ENCODE results near the gene ZNF536. TPM values are rescaled to one million over a fixed set of nuclear protein-coding genes. Genes with fewer than 3 reads are reported as not detected.

The ZNF536 gene
- total RNA-seq, 1 donor from 2014 or later, result 0.43 TPM

- Histone ChIP-seq H3K9me3 (ENCODE audit: insufficient read depth, low read depth, low read length) (no peaks in the 10 kb centered on the region), H3K27me3 (ENCODE audit: insufficient read depth, low read length) (no peaks in the 10 kb centered on the region), H3K4me2 (ENCODE audit: low read length) (no peak overlapping the region), H3K79me2 (ENCODE audit: insufficient read depth, low read length) (no peaks in the 10 kb centered on the region), H3K4me1 (ENCODE audit: insufficient read depth, low read length) (no peaks in the 10 kb centered on the region), H4K20me1 (ENCODE audit: insufficient read depth, low read length) (no peaks in the 10 kb centered on the region), H3K36me3 (ENCODE audit: insufficient read depth, low read length) (no peaks in the 10 kb centered on the region), H3K27ac (ENCODE audit: low read depth, low read length) (no peak overlapping the region), H2AFZ (ENCODE audit: low read depth, low read length) (no peak overlapping the region), H3K9ac (ENCODE audit: low read length) (no peak overlapping the region), H3K4me3 (ENCODE audit: insufficient read depth, low read depth, low read length) (no peak overlapping the region)
- TF ChIP-seq EZH2 (IDR thresholded peaks at IDR 0.05; ENCODE audit: insufficient read depth, low read length), result no peak
- no peak for TF ChIP-seq CTCF (IDR thresholded peaks at IDR 0.05; ENCODE audit: insufficient read depth, low read depth, low read length)
- peaks cover 15% of the 10 kb centered on the region for H3K4me1 Mint-ChIP-seq (ENCODE audit: low read depth, unreplicated experiment)
- no peak overlapping the region for H3K27ac Mint-ChIP-seq (ENCODE audit: unreplicated experiment)
- DNase-seq (ENCODE audit: low read depth) (no peak), FAIRE-seq (no peak)
- no peaks in the 10 kb centered on the region for H3K36me3 Mint-ChIP-seq (ENCODE audit: low read depth, unreplicated experiment)
- peaks cover 34% of the 10 kb centered on the region for H3K27me3 Mint-ChIP-seq (ENCODE audit: low read depth, unreplicated experiment)
- peaks cover 3% of the 10 kb centered on the region for H3K9me3 Mint-ChIP-seq (ENCODE audit: unreplicated experiment)
- no peak overlapping the region for H3K4me3 Mint-ChIP-seq (ENCODE audit: unreplicated experiment)
Measured at GRCh38 chr19:30452931-30453330, 80.7 kb downstream of the ZNF536 start.

- Mint-ChIP-seq H3K27me3 (ENCODE audit: low read depth, unreplicated experiment) (peaks cover 34% of the 10 kb centered on the region), H3K4me1 (ENCODE audit: low read depth, unreplicated experiment) (peaks cover 12% of the 10 kb centered on the region), H3K27ac (ENCODE audit: unreplicated experiment) (no peak overlapping the region), H3K9me3 (ENCODE audit: unreplicated experiment) (peaks cover 3% of the 10 kb centered on the region), H3K4me3 (ENCODE audit: unreplicated experiment) (no peak overlapping the region), H3K36me3 (ENCODE audit: low read depth, unreplicated experiment) (no peaks in the 10 kb centered on the region)
- H4K20me1 ChIP-seq (ENCODE audit: insufficient read depth, low read length), result no peaks in the 10 kb centered on the region
- no peak overlapping the region for H2AFZ ChIP-seq (ENCODE audit: low read depth, low read length)
- no peaks in the 10 kb centered on the region for H3K36me3 ChIP-seq (ENCODE audit: insufficient read depth, low read length)
- DNase-seq (ENCODE audit: low read depth), result no peak
- no peak overlapping the region for H3K4me3 ChIP-seq (ENCODE audit: insufficient read depth, low read depth, low read length)
- no peaks in the 10 kb centered on the region for H3K79me2 ChIP-seq (ENCODE audit: insufficient read depth, low read length)
- H3K4me1 ChIP-seq (ENCODE audit: insufficient read depth, low read length), result no peaks in the 10 kb centered on the region
- H3K4me2 ChIP-seq (ENCODE audit: low read length), result no peak overlapping the region
- H3K27me3 ChIP-seq (ENCODE audit: insufficient read depth, low read length), result no peaks in the 10 kb centered on the region
- FAIRE-seq, result no peak
- no peaks in the 10 kb centered on the region for H3K9me3 ChIP-seq (ENCODE audit: insufficient read depth, low read depth, low read length)
- TF ChIP-seq CTCF (IDR thresholded peaks at IDR 0.05; ENCODE audit: insufficient read depth, low read depth, low read length), result no peak
- TF ChIP-seq EZH2 (IDR thresholded peaks at IDR 0.05; ENCODE audit: insufficient read depth, low read length), result no peak
- H3K27ac ChIP-seq (ENCODE audit: low read depth, low read length), result no peak overlapping the region
- H3K9ac ChIP-seq (ENCODE audit: low read length), result no peak overlapping the region
Measured at GRCh38 chr19:30453743-30454142, 81.6 kb downstream of the ZNF536 start.

GRCh38 chr19:30455881-30456280 lies 83.7 kb downstream of the ZNF536 start:
- Histone ChIP-seq H3K27ac (ENCODE audit: low read depth, low read length) (no peak overlapping the region), H2AFZ (ENCODE audit: low read depth, low read length) (no peak overlapping the region), H3K27me3 (ENCODE audit: insufficient read depth, low read length) (no peaks in the 10 kb centered on the region), H3K9me3 (ENCODE audit: insufficient read depth, low read depth, low read length) (no peaks in the 10 kb centered on the region), H3K4me1 (ENCODE audit: insufficient read depth, low read length) (no peaks in the 10 kb centered on the region), H3K4me2 (ENCODE audit: low read length) (no peak overlapping the region), H3K36me3 (ENCODE audit: insufficient read depth, low read length) (no peaks in the 10 kb centered on the region), H3K4me3 (ENCODE audit: insufficient read depth, low read depth, low read length) (no peak overlapping the region), H3K79me2 (ENCODE audit: insufficient read depth, low read length) (no peaks in the 10 kb centered on the region), H4K20me1 (ENCODE audit: insufficient read depth, low read length) (no peaks in the 10 kb centered on the region), H3K9ac (ENCODE audit: low read length) (no peak overlapping the region)
- TF ChIP-seq EZH2 (IDR thresholded peaks at IDR 0.05; ENCODE audit: insufficient read depth, low read length) (no peak), CTCF (IDR thresholded peaks at IDR 0.05; ENCODE audit: insufficient read depth, low read depth, low read length) (no peak)
- Mint-ChIP-seq H3K27ac (ENCODE audit: unreplicated experiment) (no peak overlapping the region), H3K9me3 (ENCODE audit: unreplicated experiment) (peaks cover 5% of the 10 kb centered on the region), H3K4me1 (ENCODE audit: low read depth, unreplicated experiment) (no peaks in the 10 kb centered on the region), H3K4me3 (ENCODE audit: unreplicated experiment) (no peak overlapping the region), H3K27me3 (ENCODE audit: low read depth, unreplicated experiment) (peaks cover 38% of the 10 kb centered on the region), H3K36me3 (ENCODE audit: low read depth, unreplicated experiment) (no peaks in the 10 kb centered on the region)
- DNase-seq (ENCODE audit: low read depth) (no peak), FAIRE-seq (no peak)

All from astrocyte (in vitro differentiated cells and primary cell).